Measurements from ENCODE around the gene EHMT1.

DNA sequence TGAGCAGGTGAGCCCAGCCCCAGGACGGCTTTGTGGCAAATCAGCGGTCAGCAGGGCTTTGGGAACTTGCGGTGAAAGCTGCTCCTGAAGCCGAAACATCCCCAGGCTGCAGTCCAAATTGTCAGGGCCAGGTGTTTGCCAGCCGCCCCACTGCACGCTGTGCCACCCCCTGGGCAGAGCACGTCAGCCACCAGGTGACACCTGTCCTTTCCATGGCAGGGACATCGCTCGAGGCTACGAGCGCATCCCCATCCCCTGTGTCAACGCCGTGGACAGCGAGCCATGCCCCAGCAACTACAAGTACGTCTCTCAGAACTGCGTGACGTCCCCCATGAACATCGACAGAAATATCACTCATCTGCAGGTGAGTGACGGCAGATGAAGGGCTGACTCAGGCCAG, 194.4 kb downstream of the EHMT1 start:
- no peak for TF ChIP-seq NONO (IDR thresholded peaks at IDR 0.05)
- TF ChIP-seq NONO (CRISPR knock-in tag; conservative IDR thresholded peaks at IDR 0.05): no peak
- TF ChIP-seq STAG1 (CRISPR knock-in tag; IDR thresholded peaks at IDR 0.05): no peak
- no peak for TF ChIP-seq KLF16 (CRISPR knock-in tag; IDR thresholded peaks at IDR 0.05)
- TF ChIP-seq, protein P1, sequence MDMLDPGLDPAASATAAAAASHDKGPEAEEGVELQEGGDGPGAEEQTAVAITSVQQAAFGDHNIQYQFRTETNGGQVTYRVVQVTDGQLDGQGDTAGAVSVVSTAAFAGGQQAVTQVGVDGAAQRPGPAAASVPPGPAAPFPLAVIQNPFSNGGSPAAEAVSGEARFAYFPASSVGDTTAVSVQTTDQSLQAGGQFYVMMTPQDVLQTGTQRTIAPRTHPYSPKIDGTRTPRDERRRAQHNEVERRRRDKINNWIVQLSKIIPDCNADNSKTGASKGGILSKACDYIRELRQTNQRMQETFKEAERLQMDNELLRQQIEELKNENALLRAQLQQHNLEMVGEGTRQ (IDR thresholded peaks at IDR 0.05; ENCODE audit: low read depth, low read length): no peak
- TF ChIP-seq, protein P1 (CRISPR knock-in tag; IDR thresholded peaks at IDR 0.05; ENCODE audit: borderline replicate concordance): no peak
- TF ChIP-seq, protein P2, sequence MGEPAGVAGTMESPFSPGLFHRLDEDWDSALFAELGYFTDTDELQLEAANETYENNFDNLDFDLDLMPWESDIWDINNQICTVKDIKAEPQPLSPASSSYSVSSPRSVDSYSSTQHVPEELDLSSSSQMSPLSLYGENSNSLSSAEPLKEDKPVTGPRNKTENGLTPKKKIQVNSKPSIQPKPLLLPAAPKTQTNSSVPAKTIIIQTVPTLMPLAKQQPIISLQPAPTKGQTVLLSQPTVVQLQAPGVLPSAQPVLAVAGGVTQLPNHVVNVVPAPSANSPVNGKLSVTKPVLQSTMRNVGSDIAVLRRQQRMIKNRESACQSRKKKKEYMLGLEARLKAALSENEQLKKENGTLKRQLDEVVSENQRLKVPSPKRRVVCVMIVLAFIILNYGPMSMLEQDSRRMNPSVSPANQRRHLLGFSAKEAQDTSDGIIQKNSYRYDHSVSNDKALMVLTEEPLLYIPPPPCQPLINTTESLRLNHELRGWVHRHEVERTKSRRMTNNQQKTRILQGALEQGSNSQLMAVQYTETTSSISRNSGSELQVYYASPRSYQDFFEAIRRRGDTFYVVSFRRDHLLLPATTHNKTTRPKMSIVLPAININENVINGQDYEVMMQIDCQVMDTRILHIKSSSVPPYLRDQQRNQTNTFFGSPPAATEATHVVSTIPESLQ (CRISPR knock-in tag; conservative IDR thresholded peaks at IDR 0.05): no peak
- TF ChIP-seq SRY (CRISPR knock-in tag; IDR thresholded peaks at IDR 0.05): no peak
- TF ChIP-seq SRF (IDR thresholded peaks at IDR 0.05; ENCODE audit: low read depth, low read length): no peak
- TF ChIP-seq, protein P3, sequence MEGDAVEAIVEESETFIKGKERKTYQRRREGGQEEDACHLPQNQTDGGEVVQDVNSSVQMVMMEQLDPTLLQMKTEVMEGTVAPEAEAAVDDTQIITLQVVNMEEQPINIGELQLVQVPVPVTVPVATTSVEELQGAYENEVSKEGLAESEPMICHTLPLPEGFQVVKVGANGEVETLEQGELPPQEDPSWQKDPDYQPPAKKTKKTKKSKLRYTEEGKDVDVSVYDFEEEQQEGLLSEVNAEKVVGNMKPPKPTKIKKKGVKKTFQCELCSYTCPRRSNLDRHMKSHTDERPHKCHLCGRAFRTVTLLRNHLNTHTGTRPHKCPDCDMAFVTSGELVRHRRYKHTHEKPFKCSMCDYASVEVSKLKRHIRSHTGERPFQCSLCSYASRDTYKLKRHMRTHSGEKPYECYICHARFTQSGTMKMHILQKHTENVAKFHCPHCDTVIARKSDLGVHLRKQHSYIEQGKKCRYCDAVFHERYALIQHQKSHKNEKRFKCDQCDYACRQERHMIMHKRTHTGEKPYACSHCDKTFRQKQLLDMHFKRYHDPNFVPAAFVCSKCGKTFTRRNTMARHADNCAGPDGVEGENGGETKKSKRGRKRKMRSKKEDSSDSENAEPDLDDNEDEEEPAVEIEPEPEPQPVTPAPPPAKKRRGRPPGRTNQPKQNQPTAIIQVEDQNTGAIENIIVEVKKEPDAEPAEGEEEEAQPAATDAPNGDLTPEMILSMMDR (CRISPR knock-in tag; IDR thresholded peaks at IDR 0.05): no peak
- TF ChIP-seq ZNF660 (CRISPR knock-in tag; IDR thresholded peaks at IDR 0.05; ENCODE audit: borderline replicate concordance, low read depth): no peak

All from HepG2 (cell line).